DMS53 treated with DMSO at 0.1 percent for 48 hours (cell line): Measurements from ENCODE around the gene ADGRF5.
"Not testable (repeated sequence)": the region's sequence is repeated elsewhere in the genome, so short reads cannot be mapped to it uniquely, and the experiment has no call there.

ENCODE experiments used
- DNase-seq: peaks from one replicate; lab custom pipeline; 2025; ENCODE audit not compliant: unreplicated experiment; lab: John Stamatoyannopoulos, UW

Gene ADGRF5

DNA sequence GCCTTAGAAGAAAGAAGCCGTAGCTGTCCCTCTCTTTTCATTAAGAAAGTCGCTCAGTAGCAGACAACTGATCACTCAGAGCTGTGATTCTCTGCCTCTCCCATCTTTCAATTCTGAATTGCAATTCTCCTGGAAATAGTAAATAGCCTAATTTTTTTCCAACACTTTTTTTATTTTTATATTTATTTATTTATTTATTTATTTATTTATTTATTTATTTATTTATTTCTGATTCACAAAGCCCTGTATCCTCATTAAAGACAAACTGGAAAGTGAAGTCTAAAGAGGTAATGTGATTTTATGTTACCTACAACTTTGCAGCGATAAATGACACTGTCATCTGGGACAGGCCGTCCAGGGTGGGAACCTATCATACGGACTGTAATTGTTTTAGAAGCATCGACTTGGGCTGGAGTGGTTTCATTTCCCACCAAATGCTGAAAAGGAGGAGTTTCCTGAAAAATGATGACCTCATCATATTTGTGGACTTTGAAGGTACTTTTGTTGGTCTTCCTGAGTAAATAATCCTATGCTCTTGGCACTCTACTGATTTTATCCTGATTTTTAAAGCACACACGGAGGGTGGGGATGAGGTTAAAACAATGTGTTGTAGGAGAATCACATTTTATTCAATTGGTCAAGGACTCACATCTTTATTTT, 87.4 kb downstream of the ADGRF5 start:
- not testable (repeated sequence) for DNase-seq

DNA sequence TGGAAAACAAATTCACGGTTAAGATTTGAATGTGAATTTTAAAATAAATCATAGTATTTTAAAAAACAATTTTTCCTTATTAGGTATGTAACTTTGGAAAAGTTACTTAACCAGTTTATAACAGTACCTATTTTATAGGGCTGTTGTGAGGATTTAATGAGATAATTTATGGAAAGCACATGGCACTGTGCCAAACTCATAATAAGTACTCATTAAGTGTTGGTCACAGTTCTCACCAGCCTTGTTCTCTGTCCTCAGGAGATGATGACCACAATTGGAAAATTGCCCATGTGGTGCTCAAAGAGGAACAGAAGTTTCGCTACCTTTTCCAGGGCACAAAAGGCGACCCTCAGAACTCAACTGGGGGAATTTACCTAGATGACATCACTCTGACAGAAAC, 88.9 kb downstream of the ADGRF5 start:
- DNase-seq = no peak

DNA sequence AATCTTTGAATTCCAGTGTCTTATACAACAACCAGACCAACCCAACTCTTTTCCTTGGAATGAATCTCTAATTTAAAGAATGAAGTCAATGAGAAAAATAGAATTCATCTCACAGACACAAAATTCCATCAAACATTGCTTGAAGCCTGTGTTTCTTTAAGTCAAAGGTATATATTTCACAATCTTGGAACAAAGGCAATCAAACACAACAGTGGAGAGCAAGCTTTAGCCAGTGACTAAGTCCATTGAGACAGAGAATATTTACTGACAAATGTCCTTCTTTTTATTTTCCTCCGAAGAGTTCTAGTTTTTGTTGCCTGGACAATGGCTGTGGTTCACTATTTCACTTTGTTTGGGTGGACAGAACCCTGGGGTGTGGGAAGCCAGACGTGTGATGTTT, 92.8 kb downstream of the ADGRF5 start:
- DNase-seq = no peak

DNA sequence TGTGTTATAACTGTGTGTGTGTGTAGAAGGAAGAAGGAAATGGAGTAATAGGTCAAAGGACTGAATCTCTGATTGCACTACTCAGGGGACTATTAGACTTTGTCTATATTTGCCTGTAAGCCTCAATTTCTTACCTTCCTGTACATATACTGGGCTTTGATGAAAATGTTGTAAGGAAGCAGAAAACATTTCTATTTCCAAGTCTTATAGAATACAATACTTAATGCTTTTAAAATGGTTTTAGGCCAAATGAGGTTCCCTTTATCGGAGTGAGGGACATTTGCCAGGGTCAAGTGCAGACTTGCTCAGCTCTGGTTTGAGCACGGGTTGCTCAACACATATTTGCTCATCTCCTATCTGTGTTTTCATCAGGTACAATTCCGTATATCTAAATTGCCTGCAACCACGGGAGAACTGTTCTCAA, 100.3 kb downstream of the ADGRF5 start:
- DNase-seq = no peak

DNA sequence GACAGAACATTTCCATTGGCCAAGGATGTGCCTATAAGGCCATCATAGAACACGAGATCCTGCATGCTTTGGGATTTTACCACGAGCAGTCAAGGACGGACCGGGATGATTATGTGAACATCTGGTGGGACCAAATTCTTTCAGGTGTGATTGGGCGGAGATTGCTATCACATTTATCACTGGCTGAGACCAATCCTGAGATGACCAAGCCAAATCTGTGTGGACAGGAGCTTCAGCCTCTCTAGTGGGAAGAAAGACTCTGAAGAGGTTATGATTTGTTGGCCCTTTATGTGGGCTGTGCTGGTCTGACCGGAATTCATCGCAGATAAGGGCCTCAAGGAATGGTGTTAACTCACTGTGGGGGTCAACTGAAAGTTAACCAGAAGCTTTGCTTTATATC, 102.2 kb downstream of the ADGRF5 start:
- no peak for DNase-seq

DNA sequence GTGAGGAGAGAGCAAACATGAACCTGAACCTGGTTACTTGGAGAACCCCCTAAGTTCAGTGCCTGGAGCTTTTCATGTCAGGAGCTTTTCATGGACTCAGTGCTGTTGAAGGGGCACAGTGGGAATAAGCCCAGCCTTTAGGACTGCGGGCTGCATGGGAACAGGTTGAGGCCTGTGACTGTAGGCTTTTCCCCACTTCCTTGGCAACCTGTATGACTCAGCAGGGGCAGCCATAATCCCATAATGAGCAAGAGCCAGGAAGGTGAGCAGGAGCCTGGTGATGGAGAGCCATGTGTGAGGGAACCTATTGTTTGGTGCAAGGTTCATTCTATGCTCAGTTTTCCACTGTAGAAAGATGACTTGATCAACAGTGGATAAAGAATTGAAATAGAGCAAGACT, 105.1 kb downstream of the ADGRF5 start:
- DNase-seq = no peak

DNA sequence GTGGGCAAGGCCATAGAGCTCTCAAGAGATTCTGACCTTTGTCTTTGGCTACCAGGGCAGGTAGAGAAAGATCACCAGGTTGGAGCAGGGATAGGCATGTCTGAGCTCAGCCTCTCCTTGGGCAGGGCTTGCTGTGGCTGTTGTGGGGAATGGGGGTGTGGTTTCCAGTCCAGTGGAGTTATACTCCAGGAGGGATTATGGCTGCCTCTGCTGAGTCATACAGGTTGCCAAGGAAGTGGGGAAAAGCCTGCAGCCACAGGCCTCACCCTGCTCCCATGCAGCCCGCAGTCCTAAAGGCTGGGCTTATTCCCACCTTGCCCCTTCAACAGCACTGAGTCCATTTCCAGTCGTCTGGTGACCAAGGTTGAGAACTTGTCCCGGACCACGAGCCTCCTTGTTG, 106.6 kb downstream of the ADGRF5 start:
- no peak for DNase-seq

DNA sequence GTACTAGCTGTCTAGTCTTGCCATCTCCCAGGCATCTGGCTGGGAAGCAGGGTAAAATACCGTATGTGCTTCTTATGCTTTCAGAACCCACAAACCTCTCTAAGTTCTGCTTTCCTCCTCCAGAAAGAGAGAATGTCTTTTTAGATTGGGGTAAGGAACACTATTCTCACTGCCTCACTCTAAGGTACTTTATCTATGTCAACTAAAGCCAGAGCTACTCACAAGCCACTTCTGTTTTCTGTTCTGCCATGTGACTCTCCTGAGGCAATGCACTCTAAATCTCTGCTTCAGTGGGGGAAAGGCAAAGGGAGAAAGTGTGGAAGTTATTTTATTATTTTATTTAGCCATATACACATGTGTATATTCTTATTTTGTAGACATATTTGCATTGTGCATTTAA, 112.9 kb downstream of the ADGRF5 start:
- no peak for DNase-seq
